ENCODE measurements around the gene TMEM9. TPM values are rescaled to one million over a fixed set of nuclear protein-coding genes. Genes with fewer than 3 reads are reported as not detected.
"Not testable (repeated sequence)": the region's sequence is repeated elsewhere in the genome, so short reads cannot be mapped to it uniquely, and the experiment has no call there.

The TMEM9 gene
- total RNA-seq, 3 donors from 2014 or later (not counting 1 experiment from before 2014, with no cell fraction given) = 16.2 to 18.1 (median 16.9) TPM

GRCh38 chr1:201167041-201167991 is 13.0 kb upstream of the TMEM9 start:
- peaks cover 16 to 18% of the 10 kb centered on the region in 2 donors for H3K4me1 Mint-ChIP-seq
- Histone ChIP-seq H3K4me1 (ENCODE audit: control insufficient read depth, insufficient read depth, low read length) (peaks cover 15% of the 10 kb centered on the region), H3K9me3 (ENCODE audit: control insufficient read depth, insufficient read depth, low read length) (no peaks in the 10 kb centered on the region), H3K4me3 (ENCODE audit: low read length) (no peak overlapping the region), H3K27me3 (ENCODE audit: control insufficient read depth, insufficient read depth, low read length) (no peaks in the 10 kb centered on the region), H3K27ac (ENCODE audit: low read length) (no peak overlapping the region), H3K36me3 (ENCODE audit: control insufficient read depth, insufficient read depth, low read length) (no peaks in the 10 kb centered on the region)
- no peak for TF ChIP-seq CTCF (IDR thresholded peaks at IDR 0.05)
- no peak for DNase-seq
- H3K4me3 Mint-ChIP-seq = no peak overlapping the region
- no peak overlapping the region for H3K27ac Mint-ChIP-seq
- 91% methylated on average over 12 of the region's 13 CpGs for WGBS (ENCODE audit: insufficient coverage)
- no peaks in the 10 kb centered on the region for H3K9me3 Mint-ChIP-seq
- ATAC-seq = no peak
- intact Hi-C loops (cut with micrococcal nuclease) = no loop called here
- H3K27me3 Mint-ChIP-seq (ENCODE audit: low read depth in 2 of 2) = peaks cover 10 to 18% of the 10 kb centered on the region in 2 donors
- no peaks in the 10 kb centered on the region for H3K36me3 Mint-ChIP-seq

- Mint-ChIP-seq H3K27ac (no peak overlapping the region), H3K9me3 (no peaks in the 10 kb centered on the region), H3K27me3 (ENCODE audit: low read depth in 2 of 2) (peaks cover 12 to 13% of the 10 kb centered on the region in 2 donors), H3K4me3 (no peak overlapping the region), H3K4me1 (no peaks in the 10 kb centered on the region), H3K36me3 (no peaks in the 10 kb centered on the region)
- Histone ChIP-seq H3K27me3 (ENCODE audit: control insufficient read depth, insufficient read depth, low read length) (no peaks in the 10 kb centered on the region), H3K9me3 (ENCODE audit: control insufficient read depth, insufficient read depth, low read length) (no peaks in the 10 kb centered on the region), H3K27ac (ENCODE audit: low read length) (no peak overlapping the region), H3K36me3 (ENCODE audit: control insufficient read depth, insufficient read depth, low read length) (no peaks in the 10 kb centered on the region), H3K4me1 (ENCODE audit: control insufficient read depth, insufficient read depth, low read length) (no peaks in the 10 kb centered on the region), H3K4me3 (ENCODE audit: low read length) (no peak overlapping the region)
- DNase-seq (no peak), ATAC-seq (no peak)
- intact Hi-C loops (cut with micrococcal nuclease) = no loop called here
- WGBS (ENCODE audit: insufficient coverage) = 95% methylated on average over 7 of the region's 7 CpGs
- no peak for TF ChIP-seq CTCF (IDR thresholded peaks at IDR 0.05)
Observed at GRCh38 chr1:201164645-201165044, 10.4 kb upstream of the TMEM9 start.

GRCh38 chr1:201163707-201164106 is 9.4 kb upstream of the TMEM9 start:
- Mint-ChIP-seq H3K4me1 (no peaks in the 10 kb centered on the region), H3K9me3 (no peaks in the 10 kb centered on the region), H3K27ac (no peak overlapping the region), H3K4me3 (no peak overlapping the region), H3K27me3 (ENCODE audit: low read depth in 2 of 2) (peaks cover 12 to 13% of the 10 kb centered on the region in 2 donors), H3K36me3 (no peaks in the 10 kb centered on the region)
- Histone ChIP-seq H3K27ac (ENCODE audit: low read length) (no peak overlapping the region), H3K4me1 (ENCODE audit: control insufficient read depth, insufficient read depth, low read length) (no peaks in the 10 kb centered on the region), H3K9me3 (ENCODE audit: control insufficient read depth, insufficient read depth, low read length) (no peaks in the 10 kb centered on the region), H3K36me3 (ENCODE audit: control insufficient read depth, insufficient read depth, low read length) (no peaks in the 10 kb centered on the region), H3K27me3 (ENCODE audit: control insufficient read depth, insufficient read depth, low read length) (no peaks in the 10 kb centered on the region), H3K4me3 (ENCODE audit: low read length) (no peak overlapping the region)
- no peak for ATAC-seq
- TF ChIP-seq CTCF (IDR thresholded peaks at IDR 0.05) = no peak
- intact Hi-C loops (cut with micrococcal nuclease) = no loop called here
- 77% methylated on average over 3 of the region's 4 CpGs for WGBS (ENCODE audit: insufficient coverage)
- DNase-seq = no peak

GRCh38 chr1:201163036-201163435 is 8.8 kb upstream of the TMEM9 start:
- not testable (repeated sequence) for ATAC-seq
- peaks cover 12 to 14% of the 10 kb centered on the region in 2 donors for H3K27me3 Mint-ChIP-seq (ENCODE audit: low read depth in 2 of 2)
- WGBS (ENCODE audit: insufficient coverage) = 85% methylated on average over 8 of the region's 8 CpGs

More at GRCh38 chr1:201163036-201163435, 8.8 kb upstream of the TMEM9 start:
- H3K27me3 ChIP-seq (ENCODE audit: control insufficient read depth, insufficient read depth, low read length); H3K9me3 Mint-ChIP-seq; H3K4me1 ChIP-seq (ENCODE audit: control insufficient read depth, insufficient read depth, low read length); H3K9me3 ChIP-seq (ENCODE audit: control insufficient read depth, insufficient read depth, low read length); H3K27ac ChIP-seq (ENCODE audit: low read length); intact Hi-C loops (cut with micrococcal nuclease); H3K36me3 Mint-ChIP-seq; H3K36me3 ChIP-seq (ENCODE audit: control insufficient read depth, insufficient read depth, low read length); DNase-seq; H3K4me1 Mint-ChIP-seq; H3K27ac Mint-ChIP-seq; H3K4me3 ChIP-seq (ENCODE audit: low read length); H3K4me3 Mint-ChIP-seq: not testable (repeated sequence)

All from natural killer cell (primary cell).